Measurements from ENCODE around the gene PKN1. TPM values are rescaled to one million over a fixed set of nuclear protein-coding genes. Genes with fewer than 3 reads are reported as not detected.

PKN1 gene
- total and polyA plus RNA-seq, 2 of the 13 experiments (the other 11 are each of a cell fraction or from before 2014, with no cell fraction given) = 45.7 to 54.5 TPM

DNA sequence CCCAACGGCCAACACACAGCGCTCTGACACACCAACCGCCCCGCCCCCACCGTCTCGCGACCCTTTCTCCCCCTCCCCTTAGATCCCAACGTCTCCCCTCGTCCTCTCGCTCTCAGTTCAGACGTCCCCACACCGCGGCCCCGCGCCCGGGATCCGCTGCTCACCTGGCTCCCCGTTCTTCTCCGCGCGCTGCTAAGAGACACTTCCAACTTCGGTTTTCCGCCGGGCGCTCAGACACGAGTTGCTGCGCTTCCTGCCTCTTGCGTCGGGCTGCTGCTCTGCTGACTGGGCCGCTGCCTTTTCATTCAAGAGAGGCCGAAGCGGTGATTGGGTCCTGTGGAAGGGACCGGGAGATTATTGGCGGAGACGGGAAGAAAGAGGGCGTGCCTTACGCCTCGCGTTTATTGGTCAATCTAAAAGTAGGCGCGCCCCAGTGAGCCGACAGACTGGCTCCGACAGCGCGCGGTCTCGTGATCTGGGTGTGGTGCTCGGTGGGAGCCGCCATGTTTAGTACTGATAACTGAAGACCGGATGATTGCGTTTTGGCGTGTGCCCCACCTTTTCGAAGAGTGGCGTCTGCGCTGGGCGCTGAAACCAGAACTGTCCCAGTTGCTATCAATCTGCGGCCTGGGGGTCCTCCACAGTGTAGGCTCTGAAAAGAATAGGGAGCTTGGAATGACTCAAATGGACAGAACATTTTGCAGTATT is 13.8 kb upstream of the PKN1 start, which contains the start of gene DDX39A (continued):
- TF ChIP-seq, protein P1, sequence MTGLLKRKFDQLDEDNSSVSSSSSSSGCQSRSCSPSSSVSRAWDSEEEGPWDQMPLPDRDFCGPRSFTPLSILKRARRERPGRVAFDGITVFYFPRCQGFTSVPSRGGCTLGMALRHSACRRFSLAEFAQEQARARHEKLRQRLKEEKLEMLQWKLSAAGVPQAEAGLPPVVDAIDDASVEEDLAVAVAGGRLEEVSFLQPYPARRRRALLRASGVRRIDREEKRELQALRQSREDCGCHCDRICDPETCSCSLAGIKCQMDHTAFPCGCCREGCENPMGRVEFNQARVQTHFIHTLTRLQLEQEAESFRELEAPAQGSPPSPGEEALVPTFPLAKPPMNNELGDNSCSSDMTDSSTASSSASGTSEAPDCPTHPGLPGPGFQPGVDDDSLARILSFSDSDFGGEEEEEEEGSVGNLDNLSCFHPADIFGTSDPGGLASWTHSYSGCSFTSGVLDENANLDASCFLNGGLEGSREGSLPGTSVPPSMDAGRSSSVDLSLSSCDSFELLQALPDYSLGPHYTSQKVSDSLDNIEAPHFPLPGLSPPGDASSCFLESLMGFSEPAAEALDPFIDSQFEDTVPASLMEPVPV (CRISPR knock-in tag; IDR thresholded peaks at IDR 0.05) = peak; percentile 89; the same call in 1 of the 2 replicates
- TF ChIP-seq PPARG (CRISPR knock-in tag; conservative IDR thresholded peaks at IDR 0.05) = no peak
- TF ChIP-seq JARID2 (CRISPR knock-in tag; IDR thresholded peaks at IDR 0.05; ENCODE audit: insufficient replicate concordance) = peak; percentile 69
- TF ChIP-seq TARDBP (CRISPR knock-in tag; IDR thresholded peaks at IDR 0.05) = peak; percentile 84
- TF ChIP-seq, protein P2, sequence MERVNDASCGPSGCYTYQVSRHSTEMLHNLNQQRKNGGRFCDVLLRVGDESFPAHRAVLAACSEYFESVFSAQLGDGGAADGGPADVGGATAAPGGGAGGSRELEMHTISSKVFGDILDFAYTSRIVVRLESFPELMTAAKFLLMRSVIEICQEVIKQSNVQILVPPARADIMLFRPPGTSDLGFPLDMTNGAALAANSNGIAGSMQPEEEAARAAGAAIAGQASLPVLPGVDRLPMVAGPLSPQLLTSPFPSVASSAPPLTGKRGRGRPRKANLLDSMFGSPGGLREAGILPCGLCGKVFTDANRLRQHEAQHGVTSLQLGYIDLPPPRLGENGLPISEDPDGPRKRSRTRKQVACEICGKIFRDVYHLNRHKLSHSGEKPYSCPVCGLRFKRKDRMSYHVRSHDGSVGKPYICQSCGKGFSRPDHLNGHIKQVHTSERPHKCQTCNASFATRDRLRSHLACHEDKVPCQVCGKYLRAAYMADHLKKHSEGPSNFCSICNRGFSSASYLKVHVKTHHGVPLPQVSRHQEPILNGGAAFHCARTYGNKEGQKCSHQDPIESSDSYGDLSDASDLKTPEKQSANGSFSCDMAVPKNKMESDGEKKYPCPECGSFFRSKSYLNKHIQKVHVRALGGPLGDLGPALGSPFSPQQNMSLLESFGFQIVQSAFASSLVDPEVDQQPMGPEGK (CRISPR knock-in tag; IDR thresholded peaks at IDR 0.05) = no peak
- peak; percentile 78 for TF ChIP-seq PHF20 (CRISPR knock-in tag; IDR thresholded peaks at IDR 0.05)
- no peak for TF ChIP-seq ZNF354B (CRISPR knock-in tag; IDR thresholded peaks at IDR 0.05)
- TF ChIP-seq, protein P3, sequence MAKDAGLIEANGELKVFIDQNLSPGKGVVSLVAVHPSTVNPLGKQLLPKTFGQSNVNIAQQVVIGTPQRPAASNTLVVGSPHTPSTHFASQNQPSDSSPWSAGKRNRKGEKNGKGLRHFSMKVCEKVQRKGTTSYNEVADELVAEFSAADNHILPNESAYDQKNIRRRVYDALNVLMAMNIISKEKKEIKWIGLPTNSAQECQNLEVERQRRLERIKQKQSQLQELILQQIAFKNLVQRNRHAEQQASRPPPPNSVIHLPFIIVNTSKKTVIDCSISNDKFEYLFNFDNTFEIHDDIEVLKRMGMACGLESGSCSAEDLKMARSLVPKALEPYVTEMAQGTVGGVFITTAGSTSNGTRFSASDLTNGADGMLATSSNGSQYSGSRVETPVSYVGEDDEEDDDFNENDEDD (CRISPR knock-in tag; IDR thresholded peaks at IDR 0.05; ENCODE audit: borderline replicate concordance) = peak; percentile 68; the same call in 1 of the 2 replicates
- no peak for TF ChIP-seq RORA (CRISPR knock-in tag; IDR thresholded peaks at IDR 0.05)
- TF ChIP-seq FOXK1 (CRISPR knock-in tag; IDR thresholded peaks at IDR 0.05; ENCODE audit: borderline replicate concordance, low read depth) = no peak
- 0 out of 2 replicates have a peak, but pooled peaks have one; percentile 16 for TF ChIP-seq MTF2 (CRISPR knock-in tag; IDR thresholded peaks at IDR 0.05; ENCODE audit: borderline replicate concordance)
- TF ChIP-seq, protein P4, sequence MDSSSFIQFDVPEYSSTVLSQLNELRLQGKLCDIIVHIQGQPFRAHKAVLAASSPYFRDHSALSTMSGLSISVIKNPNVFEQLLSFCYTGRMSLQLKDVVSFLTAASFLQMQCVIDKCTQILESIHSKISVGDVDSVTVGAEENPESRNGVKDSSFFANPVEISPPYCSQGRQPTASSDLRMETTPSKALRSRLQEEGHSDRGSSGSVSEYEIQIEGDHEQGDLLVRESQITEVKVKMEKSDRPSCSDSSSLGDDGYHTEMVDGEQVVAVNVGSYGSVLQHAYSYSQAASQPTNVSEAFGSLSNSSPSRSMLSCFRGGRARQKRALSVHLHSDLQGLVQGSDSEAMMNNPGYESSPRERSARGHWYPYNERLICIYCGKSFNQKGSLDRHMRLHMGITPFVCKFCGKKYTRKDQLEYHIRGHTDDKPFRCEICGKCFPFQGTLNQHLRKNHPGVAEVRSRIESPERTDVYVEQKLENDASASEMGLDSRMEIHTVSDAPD (CRISPR knock-in tag; IDR thresholded peaks at IDR 0.05) = peak; percentile 82; the same call in 1 of the 2 replicates
- TF ChIP-seq, protein P5, sequence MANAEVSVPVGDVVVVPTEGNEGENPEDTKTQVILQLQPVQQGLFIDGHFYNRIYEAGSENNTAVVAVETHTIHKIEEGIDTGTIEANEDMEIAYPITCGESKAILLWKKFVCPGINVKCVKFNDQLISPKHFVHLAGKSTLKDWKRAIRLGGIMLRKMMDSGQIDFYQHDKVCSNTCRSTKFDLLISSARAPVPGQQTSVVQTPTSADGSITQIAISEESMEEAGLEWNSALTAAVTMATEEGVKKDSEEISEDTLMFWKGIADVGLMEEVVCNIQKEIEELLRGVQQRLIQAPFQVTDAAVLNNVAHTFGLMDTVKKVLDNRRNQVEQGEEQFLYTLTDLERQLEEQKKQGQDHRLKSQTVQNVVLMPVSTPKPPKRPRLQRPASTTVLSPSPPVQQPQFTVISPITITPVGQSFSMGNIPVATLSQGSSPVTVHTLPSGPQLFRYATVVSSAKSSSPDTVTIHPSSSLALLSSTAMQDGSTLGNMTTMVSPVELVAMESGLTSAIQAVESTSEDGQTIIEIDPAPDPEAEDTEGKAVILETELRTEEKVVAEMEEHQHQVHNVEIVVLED (CRISPR knock-in tag; IDR thresholded peaks at IDR 0.05; ENCODE audit: borderline replicate concordance) = peak; percentile 78; the same call in 1 of the 2 replicates
- TF ChIP-seq ZNF232 (CRISPR knock-in tag; IDR thresholded peaks at IDR 0.05; ENCODE audit: borderline replicate concordance) = no peak; the same call in 1 of the 2 replicates
- TF ChIP-seq ZBTB8A (CRISPR knock-in tag; IDR thresholded peaks at IDR 0.05; ENCODE audit: borderline replicate concordance, low read depth) = no peak
- TF ChIP-seq HMG20B (CRISPR knock-in tag; conservative IDR thresholded peaks at IDR 0.05) = 0 out of 2 replicates have a peak, but pooled peaks have one; percentile 23
- TF ChIP-seq, protein P6, sequence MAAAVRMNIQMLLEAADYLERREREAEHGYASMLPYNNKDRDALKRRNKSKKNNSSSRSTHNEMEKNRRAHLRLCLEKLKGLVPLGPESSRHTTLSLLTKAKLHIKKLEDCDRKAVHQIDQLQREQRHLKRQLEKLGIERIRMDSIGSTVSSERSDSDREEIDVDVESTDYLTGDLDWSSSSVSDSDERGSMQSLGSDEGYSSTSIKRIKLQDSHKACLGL (CRISPR knock-in tag; IDR thresholded peaks at IDR 0.05) = peak; percentile 90
- TF ChIP-seq MXD4 (CRISPR knock-in tag; IDR thresholded peaks at IDR 0.05) = peak; percentile 85
- TF ChIP-seq POLR2A (IDR thresholded peaks at IDR 0.05; ENCODE audit: insufficient read depth in 1 of 2, low read depth in 2 of 2, low read length in 2 of 2) = peak; percentile 62 to 69
- TF ChIP-seq ZFP82 (CRISPR knock-in tag; IDR thresholded peaks at IDR 0.05; ENCODE audit: borderline replicate concordance) = no peak; the same call in 1 of the 2 replicates

Measured in HepG2 (cell line).